Measurements from ENCODE around the gene TNXB.
"Not testable (repeated sequence)": the region's sequence is repeated elsewhere in the genome, so short reads cannot be mapped to it uniquely, and the experiment has no call there.

Gene TNXB

GRCh38 chr6:32102255-32102654 is 6.9 kb downstream of the TNXB start:
- Histone ChIP-seq H3K27me3 (ENCODE audit: insufficient read depth, low read depth) (peaks cover 30% of the 10 kb centered on the region; the same call in 1 of the 2 replicates), H3K27ac (no peak overlapping the region)
- TF ChIP-seq CTCF (conservative IDR thresholded peaks at IDR 0.05; ENCODE audit: low read depth, low read length), result no peak

GRCh38 chr6:32100251-32100650 is 8.9 kb downstream of the TNXB start:
- not testable (repeated sequence) for H3K4me3 ChIP-seq (IDR thresholded peaks at IDR 0.05; ENCODE audit: insufficient read depth, low read depth, low read length); H3K9ac ChIP-seq; H3K4me2 ChIP-seq; H3K79me2 ChIP-seq (ENCODE audit: insufficient read depth, low read depth); H3K36me3 ChIP-seq (ENCODE audit: insufficient read depth); H4K20me1 ChIP-seq (ENCODE audit: insufficient read depth); H3K27ac ChIP-seq; H3K4me1 ChIP-seq (ENCODE audit: low read depth, poor library complexity, severe bottlenecking); H2AFZ ChIP-seq (ENCODE audit: low read depth)
- H3K27me3 ChIP-seq (ENCODE audit: insufficient read depth, low read depth), result peaks cover 12% of the 10 kb centered on the region; the same call in 1 of the 2 replicates

More at GRCh38 chr6:32102255-32102654, 6.9 kb downstream of the TNXB start:
- no peak overlapping the region for H2AFZ ChIP-seq (ENCODE audit: low read depth)
- no peaks in the 10 kb centered on the region for H3K79me2 ChIP-seq (ENCODE audit: insufficient read depth, low read depth)
- no peak overlapping the region for H3K9ac ChIP-seq
- no peak overlapping the region for H3K4me2 ChIP-seq
- H3K36me3 ChIP-seq (ENCODE audit: insufficient read depth), result no peaks in the 10 kb centered on the region
- no peaks in the 10 kb centered on the region for H3K4me1 ChIP-seq (ENCODE audit: low read depth, poor library complexity, severe bottlenecking)
- no peaks in the 10 kb centered on the region for H4K20me1 ChIP-seq (ENCODE audit: insufficient read depth)
- no peak overlapping the region for H3K4me3 ChIP-seq (IDR thresholded peaks at IDR 0.05; ENCODE audit: insufficient read depth, low read depth, low read length)

GRCh38 chr6:32097364-32097763 is 11.8 kb downstream of the TNXB start:
- no peaks in the 10 kb centered on the region for H3K79me2 ChIP-seq (ENCODE audit: insufficient read depth, low read depth)
- no peak overlapping the region for H3K4me3 ChIP-seq (IDR thresholded peaks at IDR 0.05; ENCODE audit: insufficient read depth, low read depth, low read length)
- no peak for TF ChIP-seq CTCF (conservative IDR thresholded peaks at IDR 0.05; ENCODE audit: low read depth, low read length)
- H4K20me1 ChIP-seq (ENCODE audit: insufficient read depth), result no peaks in the 10 kb centered on the region
- H3K4me1 ChIP-seq (ENCODE audit: low read depth, poor library complexity, severe bottlenecking), result no peaks in the 10 kb centered on the region
- no peak overlapping the region for H3K9ac ChIP-seq
- no peak overlapping the region for H2AFZ ChIP-seq (ENCODE audit: low read depth)
- peaks cover 10% of the 10 kb centered on the region; the same call in 1 of the 2 replicates for H3K27me3 ChIP-seq (ENCODE audit: insufficient read depth, low read depth)
- no peak overlapping the region for H3K4me2 ChIP-seq
- no peak overlapping the region for H3K27ac ChIP-seq
- H3K36me3 ChIP-seq (ENCODE audit: insufficient read depth), result no peaks in the 10 kb centered on the region

- Histone ChIP-seq H3K27me3 (ENCODE audit: insufficient read depth, low read depth) (peaks cover 17% of the 10 kb centered on the region; the same call in 1 of the 2 replicates), H3K79me2 (ENCODE audit: insufficient read depth, low read depth) (no peaks in the 10 kb centered on the region), H3K9ac (no peak overlapping the region), H2AFZ (ENCODE audit: low read depth) (no peak overlapping the region), H3K4me3 (IDR thresholded peaks at IDR 0.05; ENCODE audit: insufficient read depth, low read depth, low read length) (no peak overlapping the region), H3K4me1 (ENCODE audit: low read depth, poor library complexity, severe bottlenecking) (no peaks in the 10 kb centered on the region), H4K20me1 (ENCODE audit: insufficient read depth) (no peaks in the 10 kb centered on the region), H3K36me3 (ENCODE audit: insufficient read depth) (no peaks in the 10 kb centered on the region), H3K4me2 (no peak overlapping the region), H3K27ac (no peak overlapping the region)
- no peak for TF ChIP-seq CTCF (conservative IDR thresholded peaks at IDR 0.05; ENCODE audit: low read depth, low read length)
These were observed 12.5 kb downstream of the TNXB start for GRCh38 chr6:32096394-32097258.

- H3K79me2 ChIP-seq (ENCODE audit: insufficient read depth, low read depth), result no peaks in the 10 kb centered on the region
- H2AFZ ChIP-seq (ENCODE audit: low read depth), result no peak overlapping the region
- no peaks in the 10 kb centered on the region for H3K36me3 ChIP-seq (ENCODE audit: insufficient read depth)
- H4K20me1 ChIP-seq (ENCODE audit: insufficient read depth), result no peaks in the 10 kb centered on the region
- H3K4me1 ChIP-seq (ENCODE audit: low read depth, poor library complexity, severe bottlenecking), result no peaks in the 10 kb centered on the region
- no peak for TF ChIP-seq CTCF (conservative IDR thresholded peaks at IDR 0.05; ENCODE audit: low read depth, low read length)
- no peak overlapping the region for H3K4me3 ChIP-seq (IDR thresholded peaks at IDR 0.05; ENCODE audit: insufficient read depth, low read depth, low read length)
- peaks cover 17% of the 10 kb centered on the region; the same call in 1 of the 2 replicates for H3K27me3 ChIP-seq (ENCODE audit: insufficient read depth, low read depth)
- H3K9ac ChIP-seq, result no peak overlapping the region
- H3K27ac ChIP-seq, result no peak overlapping the region
- no peak overlapping the region for H3K4me2 ChIP-seq
These were observed 13.1 kb downstream of the TNXB start for GRCh38 chr6:32096087-32096393.

Measured in KMS-11 (cell line).